ENCODE results near the gene LAMP1.

- no peak for TF ChIP-seq CTCF (IDR thresholded peaks at IDR 0.05)
- no peak for TF ChIP-seq POLR2A (IDR thresholded peaks at IDR 0.05)
These were observed 22.3 kb downstream of the LAMP1 start for GRCh38 chr13:113319371-113319770.

Measured in Peyer's patch (tissue), 4 donors.